ENCODE results near the gene AMMECR1L.

Gene AMMECR1L

DNA sequence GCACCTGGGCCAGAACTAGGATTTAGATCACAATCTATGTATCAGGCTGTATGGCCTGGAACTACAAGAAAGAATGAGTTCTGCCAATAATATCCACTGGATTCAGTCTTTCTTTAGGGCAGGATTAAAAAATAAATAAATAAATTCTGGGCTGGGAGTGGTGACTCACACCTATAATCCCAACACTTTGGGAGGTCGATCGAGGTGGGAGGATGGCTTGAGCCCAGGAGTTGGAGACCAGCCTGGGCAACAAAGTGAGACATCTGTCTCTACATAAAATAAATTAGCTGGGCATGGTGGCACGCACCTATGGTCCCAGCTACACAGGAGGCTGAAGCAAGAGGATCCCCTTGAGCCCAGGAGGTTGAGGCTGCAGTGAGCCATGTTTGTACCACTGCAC is 8.1 kb downstream of the AMMECR1L start:
- TF ChIP-seq, protein P1, sequence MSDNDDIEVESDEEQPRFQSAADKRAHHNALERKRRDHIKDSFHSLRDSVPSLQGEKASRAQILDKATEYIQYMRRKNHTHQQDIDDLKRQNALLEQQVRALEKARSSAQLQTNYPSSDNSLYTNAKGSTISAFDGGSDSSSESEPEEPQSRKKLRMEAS (IDR thresholded peaks at IDR 0.05; ENCODE audit: low read depth, low read length) = no peak
- TF ChIP-seq CTCF (IDR thresholded peaks at IDR 0.05; ENCODE audit: low read depth, low read length) (no peak), MYC (IDR thresholded peaks at IDR 0.05; ENCODE audit: low read depth, low read length) (no peak), POLR2A (IDR thresholded peaks at IDR 0.05; ENCODE audit: extremely low read depth, insufficient read length) (no peak)
- no peak overlapping the region for H3K4me3 ChIP-seq (ENCODE audit: low read depth, low read length)
- DNase-seq (ENCODE audit: low read depth) = no peak

GRCh38 chr2:127877136-127877535 is 8.6 kb downstream of the AMMECR1L start:
- TF ChIP-seq POLR2A (IDR thresholded peaks at IDR 0.05; ENCODE audit: extremely low read depth, insufficient read length) (no peak), MYC (IDR thresholded peaks at IDR 0.05; ENCODE audit: low read depth, low read length) (no peak), CTCF (IDR thresholded peaks at IDR 0.05; ENCODE audit: low read depth, low read length) (no peak)
- TF ChIP-seq, protein P1 (IDR thresholded peaks at IDR 0.05; ENCODE audit: low read depth, low read length) = no peak
- DNase-seq (ENCODE audit: low read depth) = no peak
- no peak overlapping the region for H3K4me3 ChIP-seq (ENCODE audit: low read depth, low read length)

DNA sequence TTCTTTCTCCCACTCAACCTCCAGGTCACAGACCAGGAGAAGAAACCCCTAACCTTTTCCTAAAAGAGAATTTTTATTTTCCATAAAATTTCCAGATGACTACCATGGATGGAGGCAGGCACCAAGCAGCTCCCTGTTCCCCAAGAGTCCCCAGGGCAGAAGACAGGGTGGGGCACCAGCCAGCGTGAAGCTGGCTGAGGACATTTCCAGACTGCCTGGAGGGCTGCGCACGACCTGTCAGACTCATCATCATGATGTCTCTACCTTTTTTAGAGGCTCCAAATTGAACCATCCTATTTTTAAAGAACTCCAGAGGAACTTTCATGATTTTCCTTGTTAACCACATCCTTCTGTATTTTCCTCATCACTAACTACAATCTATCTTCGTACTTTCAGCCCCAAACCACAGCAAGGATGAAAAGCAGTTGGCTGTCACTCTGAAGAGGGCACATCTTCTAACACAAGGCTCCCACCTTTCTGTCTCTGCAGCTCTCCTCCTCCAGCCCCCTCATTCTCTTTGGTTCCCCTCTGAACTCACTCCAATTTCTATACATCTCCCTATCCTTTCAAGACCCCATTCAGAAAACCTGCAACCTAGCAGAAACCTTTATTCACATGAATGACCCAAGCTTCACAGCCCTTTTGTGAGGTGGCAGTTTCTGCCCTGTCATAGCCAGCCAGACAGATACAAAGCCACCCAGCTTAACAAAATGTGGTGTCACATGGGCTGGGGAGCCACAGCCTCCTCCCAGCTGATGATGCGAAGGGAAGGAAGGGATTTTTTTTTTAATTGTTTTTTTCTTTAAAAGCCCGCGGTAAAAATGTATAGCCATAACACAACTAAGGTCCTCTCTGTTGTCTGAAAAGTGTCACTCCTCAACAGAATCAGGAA is 11.1 kb downstream of the AMMECR1L start:
- no peak for DNase-seq (ENCODE audit: low read depth)
- no peak overlapping the region for H3K4me3 ChIP-seq (ENCODE audit: low read depth, low read length)
- TF ChIP-seq, protein P1 (IDR thresholded peaks at IDR 0.05; ENCODE audit: low read depth, low read length) = no peak
- TF ChIP-seq CTCF (IDR thresholded peaks at IDR 0.05; ENCODE audit: low read depth, low read length) (no peak), MYC (IDR thresholded peaks at IDR 0.05; ENCODE audit: low read depth, low read length) (no peak), POLR2A (IDR thresholded peaks at IDR 0.05; ENCODE audit: extremely low read depth, insufficient read length) (no peak)

DNA sequence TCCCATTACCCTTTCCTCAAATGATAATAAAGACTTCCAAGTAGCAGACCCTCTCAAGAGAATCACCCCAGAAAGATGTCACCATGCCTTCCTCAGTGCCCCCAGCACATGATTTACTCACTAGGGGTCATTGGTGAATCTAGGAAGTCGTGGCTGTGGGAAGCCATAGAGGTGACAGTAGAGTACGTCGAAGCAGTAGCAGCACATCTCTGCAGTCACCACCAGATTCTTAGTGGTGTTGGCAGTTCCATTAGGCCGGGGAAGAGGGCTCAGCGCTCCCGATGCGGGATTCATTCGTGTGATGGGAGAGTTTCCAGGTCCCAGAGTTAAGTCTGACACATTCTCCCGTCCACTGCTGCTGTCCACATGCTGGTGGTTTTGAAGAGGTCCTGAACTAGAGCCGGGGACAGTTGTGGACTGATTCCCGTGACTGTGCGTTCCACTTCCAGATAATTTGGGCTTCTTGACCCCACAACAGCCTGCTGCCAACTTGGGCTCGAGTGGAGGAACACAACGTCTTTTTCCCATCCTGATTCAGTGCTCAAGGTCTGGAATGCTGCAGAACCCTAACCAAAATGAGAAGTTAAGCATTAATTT is 12.0 kb downstream of the AMMECR1L start:
- TF ChIP-seq MYC (IDR thresholded peaks at IDR 0.05; ENCODE audit: low read depth, low read length) = no peak
- H3K4me3 ChIP-seq (ENCODE audit: low read depth, low read length) = no peak overlapping the region
- no peak for DNase-seq (ENCODE audit: low read depth)

DNA sequence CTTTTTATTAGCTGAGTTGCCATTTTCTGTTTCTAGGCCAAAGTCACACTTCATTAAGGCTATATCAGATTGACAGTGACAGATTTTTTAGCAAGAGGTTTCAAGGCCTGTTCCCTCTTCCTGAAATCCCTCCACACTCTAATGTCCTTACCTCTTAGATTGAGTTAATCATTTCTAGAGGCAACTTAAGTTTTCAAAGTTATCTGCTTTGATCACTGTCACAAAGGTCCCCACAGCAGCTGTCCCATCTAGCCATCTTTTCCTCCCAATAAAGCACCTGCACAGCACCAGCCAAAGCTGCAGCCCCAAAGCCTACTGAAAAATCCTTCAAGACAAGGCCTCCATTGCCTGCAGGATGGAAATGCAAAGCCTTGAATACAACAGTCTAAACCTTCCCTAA is 13.4 kb downstream of the AMMECR1L start:
- no peak for TF ChIP-seq POLR2A (IDR thresholded peaks at IDR 0.05; ENCODE audit: extremely low read depth, insufficient read length)
- no peak for TF ChIP-seq MYC (IDR thresholded peaks at IDR 0.05; ENCODE audit: low read depth, low read length)
- TF ChIP-seq, protein P1 (IDR thresholded peaks at IDR 0.05; ENCODE audit: low read depth, low read length) = no peak
- TF ChIP-seq CTCF (IDR thresholded peaks at IDR 0.05; ENCODE audit: low read depth, low read length) = no peak
- H3K4me3 ChIP-seq (ENCODE audit: low read depth, low read length) = no peak overlapping the region
- DNase-seq (ENCODE audit: low read depth) = no peak

- no peak overlapping the region for H3K4me3 ChIP-seq (ENCODE audit: low read depth, low read length)
- no peak for TF ChIP-seq POLR2A (IDR thresholded peaks at IDR 0.05; ENCODE audit: extremely low read depth, insufficient read length)
- TF ChIP-seq CTCF (IDR thresholded peaks at IDR 0.05; ENCODE audit: low read depth, low read length) = no peak
- TF ChIP-seq, protein P1 (IDR thresholded peaks at IDR 0.05; ENCODE audit: low read depth, low read length) = no peak
- no peak for TF ChIP-seq MYC (IDR thresholded peaks at IDR 0.05; ENCODE audit: low read depth, low read length)
- no peak for DNase-seq (ENCODE audit: low read depth)
These were observed 19.8 kb downstream of the AMMECR1L start for GRCh38 chr2:127865926-127866325.

All from NB4 (cell line).